Activated T-helper 17 cell treated with anti-CD3 and anti-CD28 coated beads, Interleukin-2, amount 50 U/mL, for 72 hours (primary cell): ENCODE results near the gene HMGB4. TPM values are rescaled to one million over a fixed set of nuclear protein-coding genes. Genes with fewer than 3 reads are reported as not detected.

Experiments
- ATAC-seq: fragments of 150-1000 bp; cut with Tn5 transposase; replicated peaks from 2 replicates; pipeline ENCODE4 v1.10.0; 2021; ENCODE audit warnings: mild to moderate bottlenecking, moderate library complexity
- H3K27ac Mint-ChIP-seq: one replicate; pipeline ENCODE4 v1.8.0; 2022; ENCODE audit warnings: mixed read lengths
- H3K27me3 Mint-ChIP-seq: one replicate; pipeline ENCODE4 v1.8.0; 2022; ENCODE audit warnings: mixed read lengths
- H3K36me3 Mint-ChIP-seq: one replicate; pipeline ENCODE4 v1.8.0; 2022; ENCODE audit warnings: low read depth, mild to moderate bottlenecking, mixed read lengths
- H3K4me1 Mint-ChIP-seq: one replicate; pipeline ENCODE4 v1.8.0; 2022; ENCODE audit warnings: mixed read lengths
- H3K4me3 Mint-ChIP-seq: one replicate; pipeline ENCODE4 v1.8.0; 2022; ENCODE audit warnings: mild to moderate bottlenecking, mixed read lengths
- H3K9me3 Mint-ChIP-seq: one replicate; pipeline ENCODE4 v1.8.0; 2022; ENCODE audit warnings: mixed read lengths
- total RNA-seq, 2 donors: library from RNA; stranded (reverse); gene quantifications; one replicate each; pipeline ENCODE4 v1.2.3, GENCODE V29; 2022

HMGB4 gene, protein sequence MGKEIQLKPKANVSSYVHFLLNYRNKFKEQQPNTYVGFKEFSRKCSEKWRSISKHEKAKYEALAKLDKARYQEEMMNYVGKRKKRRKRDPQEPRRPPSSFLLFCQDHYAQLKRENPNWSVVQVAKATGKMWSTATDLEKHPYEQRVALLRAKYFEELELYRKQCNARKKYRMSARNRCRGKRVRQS
- total RNA-seq, result not detected

DNA sequence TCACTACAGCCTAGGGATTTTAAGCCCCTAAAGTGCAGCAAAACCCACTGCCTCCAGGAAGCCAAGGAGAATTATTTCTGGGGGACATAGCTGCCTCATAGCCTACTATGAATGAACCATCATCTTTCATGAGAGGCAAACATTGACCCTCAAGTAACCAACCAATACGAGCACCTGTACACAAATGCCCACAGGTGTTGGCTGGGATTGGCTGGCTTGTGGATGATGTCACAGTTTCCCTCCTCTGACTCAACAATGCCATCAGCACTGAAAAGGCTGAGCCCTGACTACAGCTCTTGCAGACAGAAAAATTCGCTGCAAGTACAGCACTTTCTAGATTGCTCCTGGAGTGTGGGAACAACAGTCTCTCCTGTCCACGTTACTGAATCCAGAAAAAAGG, at the start of gene HMGB4:
HMGB4 (plus strand) TSS at position 301 of the 400 bp plus-strand sequence. CDS start 113 bp downstream, outside the sequence.
- no peaks in the 10 kb centered on the region for H3K9me3 Mint-ChIP-seq
- no peak within 1 kb of the TSS for H3K4me3 Mint-ChIP-seq
- no peaks in the 10 kb centered on the region for H3K36me3 Mint-ChIP-seq
- no peaks in the 10 kb centered on the region for H3K4me1 Mint-ChIP-seq
- H3K27me3 Mint-ChIP-seq, result peaks cover 32% of the 10 kb centered on the region
- no peak for ATAC-seq
- H3K27ac Mint-ChIP-seq, result no peak within 1 kb of the TSS

DNA sequence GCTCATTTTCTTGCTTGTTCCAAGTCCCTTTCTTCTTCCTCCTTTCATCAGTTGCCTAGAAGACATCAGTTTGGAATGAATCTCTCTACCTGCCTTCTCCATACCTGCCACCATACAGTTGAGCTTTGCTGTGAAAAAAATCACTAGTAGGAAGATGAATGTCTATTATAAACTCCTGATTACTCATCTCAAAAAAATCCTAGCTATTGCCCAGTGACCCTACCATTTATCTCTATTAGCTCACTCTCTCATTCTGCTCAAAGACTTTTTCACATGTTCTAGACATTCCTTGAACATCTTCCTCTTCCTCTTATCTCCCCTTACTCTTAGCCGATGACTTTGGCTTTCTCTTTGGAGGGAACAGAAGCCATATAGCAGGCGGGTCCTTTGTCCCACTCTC, 49.7 kb upstream of the HMGB4 start:
- H3K4me3 Mint-ChIP-seq, result no peak overlapping the region
- no peaks in the 10 kb centered on the region for H3K4me1 Mint-ChIP-seq
- peaks cover 23% of the 10 kb centered on the region for H3K27me3 Mint-ChIP-seq
- no peaks in the 10 kb centered on the region for H3K36me3 Mint-ChIP-seq
- H3K9me3 Mint-ChIP-seq, result peaks cover 3% of the 10 kb centered on the region
- H3K27ac Mint-ChIP-seq, result no peak overlapping the region
- no peak for ATAC-seq

DNA sequence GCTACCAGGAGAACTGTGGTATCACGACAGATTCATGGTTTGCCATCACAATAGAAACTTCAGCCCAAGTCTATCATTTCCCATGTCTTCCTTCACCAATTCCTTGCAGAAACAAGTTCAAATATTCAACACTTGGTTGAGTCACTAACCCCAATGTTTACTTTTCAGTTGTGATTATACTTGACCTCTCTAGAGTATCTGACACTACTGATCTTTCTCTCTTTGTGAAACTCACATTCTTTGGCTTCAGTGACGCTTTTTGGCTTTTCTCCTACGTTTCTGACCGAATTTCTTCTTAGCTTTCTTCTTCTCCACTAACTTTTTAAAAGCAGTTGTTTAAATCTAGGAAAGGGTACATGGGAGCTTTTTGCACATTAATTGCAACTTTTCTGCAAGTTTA, 48.8 kb upstream of the HMGB4 start:
- no peaks in the 10 kb centered on the region for H3K36me3 Mint-ChIP-seq
- H3K4me1 Mint-ChIP-seq, result no peaks in the 10 kb centered on the region
- no peak overlapping the region for H3K4me3 Mint-ChIP-seq
- H3K27ac Mint-ChIP-seq, result no peak overlapping the region
- peaks cover 3% of the 10 kb centered on the region for H3K9me3 Mint-ChIP-seq
- peaks cover 23% of the 10 kb centered on the region for H3K27me3 Mint-ChIP-seq
- no peak for ATAC-seq

DNA sequence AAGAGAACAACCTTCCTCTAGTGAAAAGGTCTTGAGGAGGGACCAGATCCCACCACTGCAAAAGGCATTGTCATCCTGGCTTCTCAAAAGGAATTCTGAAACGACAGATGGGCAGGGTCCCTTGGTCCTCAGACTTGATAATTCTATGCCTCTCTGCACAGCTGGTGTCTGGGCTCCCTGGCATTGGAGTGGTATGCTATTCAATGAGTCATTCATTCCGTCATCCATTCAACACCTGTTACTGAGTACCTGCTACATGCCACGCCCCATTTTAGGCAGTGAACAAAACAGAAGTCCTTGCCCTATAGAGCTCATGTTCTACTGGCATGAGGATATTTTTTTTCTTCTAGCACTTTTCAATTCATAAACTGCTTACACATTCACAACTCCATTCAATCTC, 45.8 kb upstream of the HMGB4 start:
- Mint-ChIP-seq H3K36me3 (no peaks in the 10 kb centered on the region), H3K9me3 (peaks cover 3% of the 10 kb centered on the region), H3K4me1 (no peaks in the 10 kb centered on the region)

DNA sequence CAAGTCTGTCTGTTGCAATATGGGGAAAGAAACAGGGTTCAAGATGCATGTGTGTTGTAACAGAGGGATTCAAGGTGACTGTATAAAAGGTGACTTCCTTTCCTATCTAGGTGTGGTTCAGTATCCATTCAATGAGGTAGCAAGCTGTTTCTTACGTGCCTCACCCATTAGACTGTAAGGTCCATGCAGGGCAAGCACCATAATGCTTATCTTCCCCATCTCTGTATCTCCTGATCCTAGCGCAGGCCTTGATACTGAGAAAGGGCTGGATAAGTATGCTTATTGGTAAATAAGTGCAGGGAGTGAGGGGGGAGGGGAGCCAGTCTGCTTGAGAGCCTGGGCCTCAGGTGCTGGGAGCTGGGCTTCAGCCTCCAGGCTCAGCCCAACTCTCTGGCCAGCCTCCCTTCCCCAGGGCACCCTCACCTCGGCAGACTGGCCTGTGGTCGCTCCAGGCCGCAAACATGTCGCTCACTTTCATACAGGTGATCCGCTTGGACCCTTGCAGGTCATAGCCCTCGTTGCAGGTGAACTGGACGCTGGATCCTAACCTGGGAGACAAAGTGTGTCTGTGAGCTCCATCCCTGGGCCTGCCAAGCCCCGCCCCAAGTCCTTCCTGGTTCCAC, 44.5 kb upstream of the HMGB4 start:
- Mint-ChIP-seq H3K27ac (no peak overlapping the region), H3K9me3 (peaks cover 3% of the 10 kb centered on the region), H3K4me3 (no peak overlapping the region), H3K27me3 (peaks cover 26% of the 10 kb centered on the region), H3K4me1 (no peaks in the 10 kb centered on the region), H3K36me3 (no peaks in the 10 kb centered on the region)
- no peak for ATAC-seq

More for the DNA sequence above, 45.8 kb upstream of the HMGB4 start:
- H3K27me3 Mint-ChIP-seq, result peaks cover 35% of the 10 kb centered on the region
- H3K4me3 Mint-ChIP-seq, result no peak overlapping the region
- no peak overlapping the region for H3K27ac Mint-ChIP-seq
- ATAC-seq, result no peak

DNA sequence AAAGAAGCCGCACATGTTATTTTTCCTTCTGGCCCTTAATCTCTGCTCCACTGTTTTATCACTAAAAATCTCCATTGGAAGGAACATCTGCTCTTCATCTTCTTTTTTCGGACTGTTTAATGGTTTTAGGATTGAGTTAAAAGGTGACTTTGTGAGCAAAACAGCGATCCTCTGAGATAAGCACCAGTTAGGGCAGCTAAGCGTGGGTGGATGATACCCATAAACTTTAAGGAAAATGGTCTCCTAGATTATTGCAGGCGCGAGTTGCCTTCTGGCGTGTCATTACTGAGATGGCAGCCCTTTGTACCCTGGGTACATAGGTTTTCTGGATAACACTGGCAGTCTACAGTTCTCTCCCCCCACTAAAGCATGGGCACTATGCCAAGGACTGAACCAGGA, 44.0 kb upstream of the HMGB4 start:
- H3K4me3 Mint-ChIP-seq, result no peak overlapping the region
- H3K36me3 Mint-ChIP-seq, result no peaks in the 10 kb centered on the region
- H3K27me3 Mint-ChIP-seq, result peaks cover 21% of the 10 kb centered on the region
- no peaks in the 10 kb centered on the region for H3K4me1 Mint-ChIP-seq
- H3K27ac Mint-ChIP-seq, result no peak overlapping the region
- no peak for ATAC-seq
- peaks cover 1% of the 10 kb centered on the region for H3K9me3 Mint-ChIP-seq

DNA sequence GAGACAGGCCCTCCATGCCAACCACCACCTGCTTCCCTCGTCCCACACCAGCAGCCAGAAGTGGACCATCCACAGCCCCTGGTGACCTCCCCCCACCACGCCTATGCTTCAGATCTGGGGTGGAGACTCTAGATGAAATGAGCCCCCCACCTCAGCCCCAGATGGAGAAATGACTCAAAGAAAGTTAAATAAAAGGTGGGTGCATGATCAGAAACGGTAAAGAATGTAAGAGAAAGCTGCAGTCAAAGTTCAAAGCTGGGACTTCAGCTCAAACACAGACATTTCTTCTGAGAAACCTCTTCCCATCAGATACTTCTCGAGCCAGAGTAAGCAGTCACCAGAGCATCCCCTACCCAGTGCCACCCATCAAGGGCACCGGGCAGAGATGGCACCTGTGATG, 43.1 kb upstream of the HMGB4 start:
- no peak overlapping the region for H3K4me3 Mint-ChIP-seq
- no peaks in the 10 kb centered on the region for H3K4me1 Mint-ChIP-seq

DNA sequence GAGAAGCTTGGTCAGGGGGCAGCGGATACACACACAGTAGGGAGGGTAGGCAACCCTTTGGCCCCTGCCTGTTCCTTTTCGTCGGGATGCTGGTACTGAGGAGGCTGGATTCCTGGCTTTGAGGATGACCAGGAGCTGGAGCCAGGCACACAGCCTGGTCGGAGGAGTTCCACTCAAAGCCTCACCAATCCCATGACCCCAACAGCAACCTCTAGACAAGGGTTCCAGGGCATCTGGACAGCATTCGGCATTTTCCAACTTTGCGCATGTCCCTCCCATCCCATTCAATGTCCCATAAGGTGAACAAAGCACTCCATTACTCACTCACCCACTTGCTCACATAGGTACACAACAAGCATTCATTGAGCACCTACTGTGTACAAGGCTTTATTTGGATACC, 42.6 kb upstream of the HMGB4 start:
- H3K4me3 Mint-ChIP-seq, result no peak overlapping the region
- H3K27ac Mint-ChIP-seq, result no peak overlapping the region
- no peaks in the 10 kb centered on the region for H3K4me1 Mint-ChIP-seq
- H3K9me3 Mint-ChIP-seq, result no peaks in the 10 kb centered on the region
- H3K36me3 Mint-ChIP-seq, result no peaks in the 10 kb centered on the region
- no peak for ATAC-seq
- H3K27me3 Mint-ChIP-seq, result peaks cover 16% of the 10 kb centered on the region

More for the DNA sequence above, 43.1 kb upstream of the HMGB4 start:
- Mint-ChIP-seq H3K36me3 (no peaks in the 10 kb centered on the region), H3K27ac (no peak overlapping the region), H3K9me3 (no peaks in the 10 kb centered on the region), H3K27me3 (peaks cover 17% of the 10 kb centered on the region)
- ATAC-seq, result no peak

DNA sequence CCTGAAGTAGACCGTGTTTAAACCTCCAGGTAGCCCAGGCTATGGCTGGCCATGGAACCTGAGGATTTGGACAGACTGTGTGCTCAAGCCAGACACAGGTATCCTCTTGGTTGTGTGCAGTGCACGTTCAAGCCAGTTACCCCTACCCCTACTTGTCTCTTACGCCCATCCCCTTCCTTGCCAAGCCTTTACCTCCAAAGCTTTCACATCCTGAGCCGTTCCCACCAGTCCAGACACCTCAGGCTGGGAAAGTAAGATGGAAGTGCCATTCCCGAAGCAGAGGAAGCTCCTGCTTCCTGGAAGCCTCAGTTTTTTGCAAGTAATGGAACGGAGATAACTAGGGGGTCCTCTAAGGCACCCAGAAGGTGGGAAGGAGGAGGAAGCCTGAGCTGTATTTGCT, 41.5 kb upstream of the HMGB4 start:
- no peaks in the 10 kb centered on the region for H3K36me3 Mint-ChIP-seq
- no peak for ATAC-seq
- H3K4me3 Mint-ChIP-seq, result no peak overlapping the region
- H3K4me1 Mint-ChIP-seq, result no peaks in the 10 kb centered on the region
- no peaks in the 10 kb centered on the region for H3K9me3 Mint-ChIP-seq
- peaks cover 22% of the 10 kb centered on the region for H3K27me3 Mint-ChIP-seq
- H3K27ac Mint-ChIP-seq, result no peak overlapping the region

DNA sequence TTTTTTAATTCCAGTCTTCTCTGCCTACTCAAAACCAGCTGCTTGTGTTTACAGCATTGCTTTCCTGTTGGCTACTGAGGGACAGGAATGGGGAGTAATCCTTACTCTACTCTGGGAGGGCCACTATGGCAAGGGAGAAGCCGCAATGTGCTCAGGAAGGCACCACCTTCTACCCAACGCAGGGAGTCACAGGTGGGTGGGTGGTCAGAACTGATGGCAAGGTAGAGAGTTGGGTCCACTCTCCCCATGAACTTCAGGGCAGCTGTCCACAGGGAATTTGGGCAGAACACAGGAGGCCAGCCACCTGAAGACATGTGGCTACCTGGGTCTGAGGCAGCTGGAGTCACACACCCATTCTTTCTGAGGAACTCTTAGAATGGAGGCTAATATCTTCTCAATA, 40.5 kb upstream of the HMGB4 start:
- H3K27me3 Mint-ChIP-seq, result peaks cover 23% of the 10 kb centered on the region
- no peaks in the 10 kb centered on the region for H3K36me3 Mint-ChIP-seq
- no peaks in the 10 kb centered on the region for H3K9me3 Mint-ChIP-seq
- H3K27ac Mint-ChIP-seq, result no peak overlapping the region
- ATAC-seq, result no peak
- H3K4me3 Mint-ChIP-seq, result no peak overlapping the region
- H3K4me1 Mint-ChIP-seq, result no peaks in the 10 kb centered on the region

DNA sequence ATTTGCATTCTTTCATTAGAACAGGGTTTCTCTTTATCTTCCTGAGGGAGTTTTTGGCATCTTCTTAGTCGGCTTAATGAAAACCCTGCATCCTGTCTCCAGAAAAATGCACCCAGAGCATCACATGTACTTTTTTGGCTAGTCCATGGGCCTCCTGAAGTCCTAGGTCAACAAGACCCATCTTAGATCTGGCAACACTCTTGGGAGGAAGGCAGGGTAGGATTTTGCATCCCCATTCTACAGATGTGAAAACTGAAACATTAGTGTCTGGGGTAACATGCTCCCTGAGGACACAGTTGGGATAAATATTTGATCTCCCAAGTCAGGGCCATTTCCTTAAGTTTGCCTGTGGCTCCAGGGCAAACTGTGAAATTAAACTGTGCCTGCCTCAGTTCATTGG, 40.0 kb upstream of the HMGB4 start:
- no peaks in the 10 kb centered on the region for H3K36me3 Mint-ChIP-seq
- no peak overlapping the region for H3K27ac Mint-ChIP-seq
- no peak overlapping the region for H3K4me3 Mint-ChIP-seq
- ATAC-seq, result no peak
- peaks cover 25% of the 10 kb centered on the region for H3K27me3 Mint-ChIP-seq
- no peaks in the 10 kb centered on the region for H3K4me1 Mint-ChIP-seq
- H3K9me3 Mint-ChIP-seq, result no peaks in the 10 kb centered on the region

DNA sequence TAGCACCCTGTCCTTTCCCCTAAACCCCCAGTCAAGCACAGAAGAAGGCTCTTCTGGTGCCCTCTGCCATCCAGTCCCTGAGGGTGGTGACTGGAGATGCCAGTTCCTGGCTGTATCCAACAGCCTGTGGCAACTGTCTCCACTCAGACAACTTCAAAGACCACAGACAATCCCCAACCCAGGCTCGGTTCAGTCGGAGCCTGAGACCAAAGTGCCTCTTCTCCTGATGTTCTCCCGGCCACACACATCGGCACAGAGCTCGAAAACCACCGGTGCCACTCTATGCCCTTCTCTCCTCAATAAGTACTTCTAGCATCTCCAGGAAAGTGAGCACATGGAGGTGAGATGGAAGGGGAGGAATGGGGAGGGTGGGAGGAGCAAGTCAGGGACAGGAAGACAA, 39.6 kb upstream of the HMGB4 start:
- no peaks in the 10 kb centered on the region for H3K36me3 Mint-ChIP-seq

DNA sequence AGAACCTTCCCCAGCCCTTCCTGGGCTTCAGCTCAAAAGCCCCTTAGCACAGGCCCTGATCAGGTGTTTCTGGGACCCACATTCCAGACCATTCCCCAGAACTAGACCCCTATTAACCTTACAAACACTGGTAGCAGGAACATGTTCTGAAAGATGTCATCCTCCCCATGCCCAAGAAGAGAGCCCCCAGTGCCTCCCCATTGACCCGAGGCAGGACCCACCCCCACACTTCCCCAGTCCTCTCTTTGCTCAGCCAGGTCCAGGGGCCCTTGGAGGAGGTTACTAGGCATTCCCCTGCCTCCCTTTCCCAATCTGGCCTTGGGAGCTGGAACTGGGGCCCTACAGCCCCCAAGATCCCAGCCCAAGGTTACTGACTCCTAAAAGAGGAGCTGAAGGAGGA, 38.9 kb upstream of the HMGB4 start:
- H3K36me3 Mint-ChIP-seq, result no peaks in the 10 kb centered on the region
- H3K27ac Mint-ChIP-seq, result no peak overlapping the region

More for the DNA sequence above, 39.6 kb upstream of the HMGB4 start:
- no peak for ATAC-seq
- Mint-ChIP-seq H3K27me3 (peaks cover 28% of the 10 kb centered on the region), H3K4me3 (no peak overlapping the region), H3K9me3 (no peaks in the 10 kb centered on the region), H3K27ac (no peak overlapping the region), H3K4me1 (no peaks in the 10 kb centered on the region)

DNA sequence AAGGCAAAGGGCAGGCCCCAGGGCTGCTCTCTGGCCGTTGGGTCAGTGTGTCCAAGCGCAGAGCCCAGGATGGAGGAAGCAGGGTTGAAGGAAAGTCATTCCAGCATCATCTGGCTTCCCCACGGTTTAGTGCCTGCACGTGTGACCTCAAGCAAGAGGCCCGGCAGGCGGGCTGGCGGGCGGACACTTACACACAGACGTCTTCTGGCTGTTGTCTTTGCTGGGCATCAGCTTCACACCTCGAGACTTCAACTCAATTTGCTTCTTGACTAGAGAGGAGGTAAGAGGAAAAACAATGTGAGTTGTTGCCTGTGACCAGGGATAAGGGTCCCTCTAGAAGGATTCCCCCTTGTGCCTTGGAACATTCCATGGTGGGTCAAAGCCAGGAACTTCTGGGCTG, 38.4 kb upstream of the HMGB4 start:
- ATAC-seq, result no peak
- Mint-ChIP-seq H3K4me1 (no peaks in the 10 kb centered on the region), H3K9me3 (no peaks in the 10 kb centered on the region), H3K27me3 (peaks cover 28% of the 10 kb centered on the region), H3K36me3 (no peaks in the 10 kb centered on the region), H3K27ac (no peak overlapping the region), H3K4me3 (no peak overlapping the region)

More for the DNA sequence above, 38.9 kb upstream of the HMGB4 start:
- Mint-ChIP-seq H3K4me3 (no peak overlapping the region), H3K27me3 (peaks cover 28% of the 10 kb centered on the region), H3K4me1 (no peaks in the 10 kb centered on the region), H3K9me3 (no peaks in the 10 kb centered on the region)
- ATAC-seq, result no peak

DNA sequence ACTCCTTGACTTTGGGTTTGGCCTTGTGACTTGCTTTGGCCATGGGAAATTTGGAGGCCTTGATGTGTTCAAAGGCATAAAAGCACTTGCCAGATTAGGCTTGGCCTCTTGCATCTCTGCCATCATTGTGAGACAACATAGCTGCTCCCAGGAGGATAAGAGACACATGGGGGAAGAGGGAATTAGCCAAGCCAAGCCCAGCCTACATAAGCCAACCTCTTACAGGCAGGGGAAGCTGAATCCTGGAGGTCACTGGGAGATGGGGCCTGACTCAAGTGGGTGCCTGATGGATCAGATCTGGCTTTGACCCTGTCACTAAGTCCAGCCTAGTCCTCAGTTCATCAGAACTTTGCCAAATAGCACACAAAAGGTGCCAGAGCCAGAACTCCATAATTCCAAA, 37.6 kb upstream of the HMGB4 start:
- no peak for ATAC-seq
- Mint-ChIP-seq H3K9me3 (no peaks in the 10 kb centered on the region), H3K27me3 (peaks cover 28% of the 10 kb centered on the region), H3K36me3 (no peaks in the 10 kb centered on the region), H3K27ac (no peak overlapping the region), H3K4me3 (no peak overlapping the region), H3K4me1 (no peaks in the 10 kb centered on the region)
